ENCODE measurements around the gene TRMT44. TPM values are rescaled to one million over a fixed set of nuclear protein-coding genes. Genes with fewer than 3 reads are reported as not detected.

The TRMT44 gene
- total and polyA plus RNA-seq, 2 of the 4 experiments (the other 2 are of a cell fraction): 7.3 to 8.1 TPM

DNA sequence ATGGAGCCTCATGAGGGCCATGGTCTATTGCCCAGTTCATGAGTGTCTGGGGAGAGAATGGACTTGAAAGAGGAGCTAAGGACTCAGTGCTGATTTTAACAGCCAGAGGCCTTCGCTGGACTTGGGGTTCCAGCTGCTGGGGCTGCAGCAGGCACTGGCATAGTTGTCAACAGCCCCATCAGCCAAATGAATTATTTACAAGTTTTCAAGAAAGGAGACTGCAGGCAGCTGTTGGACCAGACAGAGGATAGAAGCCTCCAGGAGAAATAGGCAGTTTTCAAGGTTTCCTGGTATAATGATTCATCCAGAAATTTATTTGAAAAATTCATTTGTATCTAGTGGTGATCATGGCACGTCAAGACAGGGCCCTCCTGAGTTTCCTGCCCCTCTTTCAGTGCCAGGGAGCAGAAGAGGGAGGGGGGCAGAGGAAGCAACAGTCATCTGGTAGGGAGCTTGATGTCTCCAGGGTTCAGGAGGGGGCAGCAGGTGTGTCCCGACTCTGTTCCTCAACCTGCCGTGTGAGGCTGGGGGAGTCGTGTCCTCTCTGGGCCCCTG, 76.5 kb downstream of the TRMT44 start:
- Histone ChIP-seq H3K14ac (replicated peaks; ENCODE audit: low read depth, low read length) (no peak overlapping the region), H3K4me3 (ENCODE audit: insufficient read depth, low read depth, low read length) (no peak overlapping the region), H3K56ac (ENCODE audit: extremely low read depth, insufficient read depth, low read length) (no peak overlapping the region), H2BK5ac (ENCODE audit: low read depth, low read length, poor library complexity, severe bottlenecking) (no peak overlapping the region), H2AFZ (replicated peaks; ENCODE audit: low read length, poor library complexity) (no peak overlapping the region), H2BK20ac (ENCODE audit: low read depth, low read length) (peak overlapping the region; percentile 22; the same call in 1 of the 2 replicates), H4K5ac (ENCODE audit: low read depth, low read length) (no peak overlapping the region), H3K79me1 (ENCODE audit: low read depth in 1 of 2, low read length in 2 of 2) (no peaks in the 10 kb centered on the region), H3K4me2 (ENCODE audit: low read depth, low read length) (no peak overlapping the region), H4K91ac (ENCODE audit: insufficient read depth, low read depth, low read length) (no peak overlapping the region; the same call in 1 of the 2 replicates), H2AK9ac (replicated peaks; ENCODE audit: low read depth, low read length, poor library complexity) (no peak overlapping the region), H3K36me3 (ENCODE audit: control insufficient read depth, insufficient read depth, low read length) (no peaks in the 10 kb centered on the region), H3K9me3 (ENCODE audit: control insufficient read depth, insufficient read depth, low read length) (peaks cover 8% of the 10 kb centered on the region), H2BK120ac (ENCODE audit: low read depth, low read length) (0 out of 2 replicates have a peak overlapping the region, but pooled peaks have one; percentile 13), H3K23ac (ENCODE audit: low read depth, low read length) (no peak overlapping the region), H2AK5ac (ENCODE audit: low read depth, low read length) (peak overlapping the region; percentile 39; the same call in 1 of the 2 replicates), H4K8ac (ENCODE audit: low read depth in 2 of 2, low read length in 2 of 2) (no peak overlapping the region), H3K9me1 (ENCODE audit: insufficient read depth, low read length) (0 out of 2 replicates have a peak, but pooled peaks cover 6% of the 10 kb centered on the region), H4K20me1 (ENCODE audit: insufficient read depth, low read length) (no peaks in the 10 kb centered on the region), H3K4ac (ENCODE audit: low read depth, low read length) (no peak overlapping the region), H3K27me3 (ENCODE audit: control insufficient read depth, insufficient read depth, low read length) (no peaks in the 10 kb centered on the region; the same call in 1 of the 2 replicates), H3K18ac (ENCODE audit: low read depth, low read length) (no peak overlapping the region; the same call in 1 of the 2 replicates), H3K9ac (ENCODE audit: low read depth, low read length) (no peak overlapping the region), H3K27ac (ENCODE audit: insufficient read depth, low read length) (no peak overlapping the region; the same call in 1 of the 2 replicates), H2BK15ac (ENCODE audit: low read depth, low read length) (no peak overlapping the region; the same call in 2 of the 3 replicates), H3K4me1 (ENCODE audit: control insufficient read depth, insufficient read depth, low read length) (peaks cover 12% of the 10 kb centered on the region)
- in situ Hi-C loops (cut with MboI; ENCODE audit: low sequenced_read_pairs): no loop called here
- intact Hi-C loops (cut with micrococcal nuclease): no loop called here
- 84% methylated on average over 3 of the region's 5 CpGs; no CpG with 5 or more reads in 1 of the 2 experiments for whole genome bisulfite sequencing, 2 experiments (ENCODE audit: extremely low coverage in 2 of 2, insufficient read length in 1 of 2)
- ATAC-seq (ENCODE audit: low read depth): peak; percentile 48
- dilution Hi-C loops (cut with HindIII; ENCODE audit: low sequenced_read_pairs, unreplicated experiment): no loop called here
- BruUV-seq (replicated peaks): no TSS peak
- ChIA-PET POLR2A (ENCODE audit: unreplicated experiment) (interaction anchor here (0.6 kb wide), 1 partner anchor 66 kb away, joined by 3 read pairs; no protein-coding TSS in a partner anchor), CTCF (interaction anchor here (1.0 to 1.7 kb wide), 3 partner anchors 9 to 44 kb away, joined by 3 to 5 read pairs (median 4); no protein-coding TSS in a partner anchor)
- no peak for TF ChIP-seq CEBPB (IDR thresholded peaks at IDR 0.05; ENCODE audit: low read depth, low read length)
- no peak for TF ChIP-seq FOS (IDR thresholded peaks at IDR 0.05; ENCODE audit: low read depth, low read length)
- no peak for TF ChIP-seq RCOR1 (IDR thresholded peaks at IDR 0.05; ENCODE audit: insufficient replicate concordance, low read length)
- no peak for DNase-seq
